MM.1S (cell line): ENCODE results near the gene DNAJB6.

Experiments used
- DNase-seq: peaks from one replicate; pipeline ENCODE4 v3.0.0-alpha.2; 2015
- H2AFZ ChIP-seq: fragments of 300-600 bp; sonication (generic); 2 replicates; pipeline ENCODE4 v1.6.0; 2016; ENCODE audit warnings: antibody characterized with exemption, low read length
- H3F3A ChIP-seq: fragments of 300-600 bp; sonication (generic); 2 replicates; pipeline ENCODE4 v1.6.1; 2016; ENCODE audit warnings: mild to moderate bottlenecking, antibody characterized with exemption, low read length, moderate library complexity, mixed read lengths; ENCODE audit not compliant: insufficient read depth
- H3K27ac ChIP-seq: fragments of 300-600 bp; sonication (generic); 2 replicates; pipeline ENCODE4 v1.5.1; 2016; ENCODE audit warnings: mild to moderate bottlenecking, low read length
- H3K27me3 ChIP-seq: fragments of 300-600 bp; sonication (generic); replicated peaks from 2 replicates; pipeline ENCODE4 v1.6.0; 2016; ENCODE audit warnings: low read length; ENCODE audit not compliant: insufficient read depth
- H3K36me3 ChIP-seq: fragments of 300-600 bp; sonication (generic); replicated peaks from 2 replicates; pipeline ENCODE4 v1.6.1; 2016; ENCODE audit warnings: mild to moderate bottlenecking, low read length, mixed read lengths; ENCODE audit not compliant: insufficient read depth
- H3K4me1 ChIP-seq: fragments of 300-600 bp; sonication (generic); 2 replicates; pipeline ENCODE4 v1.6.1; 2016; ENCODE audit warnings: low read length, mixed read lengths
- H3K4me2 ChIP-seq: fragments of 300-600 bp; sonication (generic); 2 replicates; pipeline ENCODE4 v1.6.0; 2016; ENCODE audit warnings: low read depth, low read length
- H3K4me3 ChIP-seq: fragments of 300-600 bp; sonication (generic); 2 replicates; pipeline ENCODE4 v1.5.1; 2016; ENCODE audit warnings: low read length, mixed read lengths
- H3K79me2 ChIP-seq: fragments of 300-600 bp; sonication (generic); 2 replicates; pipeline ENCODE4 v1.6.1; 2016; ENCODE audit warnings: mixed run types, low read length, mixed read lengths
- H3K9ac ChIP-seq: fragments of 300-600 bp; sonication (generic); 2 replicates; pipeline ENCODE4 v1.6.1; 2016; ENCODE audit warnings: low read length, mixed read lengths
- H3K9me2 ChIP-seq: fragments of 300-600 bp; sonication (generic); replicated peaks from 2 replicates; pipeline ENCODE4 v1.6.1; 2016; ENCODE audit warnings: mild to moderate bottlenecking, low read length, mixed read lengths; ENCODE audit not compliant: insufficient read depth
- H3K9me3 ChIP-seq: fragments of 300-600 bp; sonication (generic); replicated peaks from 2 replicates; pipeline ENCODE4 v1.6.1; 2016; ENCODE audit warnings: mild to moderate bottlenecking, low read length, mixed read lengths; ENCODE audit not compliant: insufficient read depth
- H4K20me1 ChIP-seq: fragments of 300-600 bp; sonication (generic); 2 replicates; pipeline ENCODE4 v1.6.1; 2016; ENCODE audit warnings: mild to moderate bottlenecking, low read length, moderate library complexity, mixed read lengths; ENCODE audit not compliant: insufficient read depth
- EZH2 ChIP-seq: fragments of 300-600 bp; sonication (generic); optimal IDR thresholded peaks from 2 replicates; pipeline ENCODE3; 2017; ENCODE audit warnings: low read depth, mild to moderate bottlenecking, antibody characterized with exemption, low read length, mixed read lengths
- EZH2phosphoT487 ChIP-seq: fragments of 300-600 bp; sonication (generic); IDR thresholded peaks from 2 replicates; pipeline ENCODE4 v1.6.1; 2018; ENCODE audit warnings: antibody characterized with exemption, low read length
- TF ChIP-seq, protein P1 (sequence below): fragments of 300-600 bp; sonication (generic); IDR thresholded peaks from 2 replicates; pipeline ENCODE4 v1.5.1; 2016; ENCODE audit warnings: antibody characterized with exemption, low read length, mixed read lengths

The DNAJB6 gene

DNA sequence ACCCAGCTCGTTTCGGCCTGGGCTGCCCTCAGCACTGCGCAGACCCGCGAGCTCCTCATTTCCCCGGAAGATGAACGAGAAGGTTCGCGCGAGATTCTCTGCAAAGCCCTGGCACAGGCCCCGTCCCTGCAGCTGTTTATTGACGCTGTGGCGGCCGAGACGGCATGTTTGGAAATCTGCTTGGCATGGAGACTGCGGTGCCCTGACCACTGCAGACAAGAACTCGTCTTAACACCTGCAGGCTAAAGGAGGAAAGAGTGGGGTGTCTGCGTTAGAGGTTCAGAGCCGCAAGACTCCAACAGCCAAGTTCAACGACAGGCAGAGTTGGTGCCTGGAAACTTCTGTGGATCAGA, 125.6 kb downstream of the DNAJB6 start:
- TF ChIP-seq, protein P1, sequence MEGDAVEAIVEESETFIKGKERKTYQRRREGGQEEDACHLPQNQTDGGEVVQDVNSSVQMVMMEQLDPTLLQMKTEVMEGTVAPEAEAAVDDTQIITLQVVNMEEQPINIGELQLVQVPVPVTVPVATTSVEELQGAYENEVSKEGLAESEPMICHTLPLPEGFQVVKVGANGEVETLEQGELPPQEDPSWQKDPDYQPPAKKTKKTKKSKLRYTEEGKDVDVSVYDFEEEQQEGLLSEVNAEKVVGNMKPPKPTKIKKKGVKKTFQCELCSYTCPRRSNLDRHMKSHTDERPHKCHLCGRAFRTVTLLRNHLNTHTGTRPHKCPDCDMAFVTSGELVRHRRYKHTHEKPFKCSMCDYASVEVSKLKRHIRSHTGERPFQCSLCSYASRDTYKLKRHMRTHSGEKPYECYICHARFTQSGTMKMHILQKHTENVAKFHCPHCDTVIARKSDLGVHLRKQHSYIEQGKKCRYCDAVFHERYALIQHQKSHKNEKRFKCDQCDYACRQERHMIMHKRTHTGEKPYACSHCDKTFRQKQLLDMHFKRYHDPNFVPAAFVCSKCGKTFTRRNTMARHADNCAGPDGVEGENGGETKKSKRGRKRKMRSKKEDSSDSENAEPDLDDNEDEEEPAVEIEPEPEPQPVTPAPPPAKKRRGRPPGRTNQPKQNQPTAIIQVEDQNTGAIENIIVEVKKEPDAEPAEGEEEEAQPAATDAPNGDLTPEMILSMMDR = no peak
- TF ChIP-seq EZH2phosphoT487 (no peak), EZH2 (no peak)
- no peak overlapping the region for H3K9ac ChIP-seq
- H3K9me2 ChIP-seq = no peaks in the 10 kb centered on the region
- no peak overlapping the region for H3K27ac ChIP-seq
- H3K4me1 ChIP-seq = no peaks in the 10 kb centered on the region
- H3K36me3 ChIP-seq = no peaks in the 10 kb centered on the region
- H3K4me3 ChIP-seq = no peak overlapping the region
- DNase-seq = no peak
- peaks cover 88% of the 10 kb centered on the region for H3K27me3 ChIP-seq
- H4K20me1 ChIP-seq = no peaks in the 10 kb centered on the region
- H3K79me2 ChIP-seq = no peaks in the 10 kb centered on the region
- H3K9me3 ChIP-seq = no peaks in the 10 kb centered on the region
- H3K4me2 ChIP-seq = no peak overlapping the region
- H3F3A ChIP-seq = no peaks in the 10 kb centered on the region
- no peak overlapping the region for H2AFZ ChIP-seq

- H3K4me1 ChIP-seq = no peaks in the 10 kb centered on the region
- H3K36me3 ChIP-seq = no peaks in the 10 kb centered on the region
- no peak overlapping the region for H3K27ac ChIP-seq
- H3K9ac ChIP-seq = no peak overlapping the region
- no peak overlapping the region for H3K4me2 ChIP-seq
- H3F3A ChIP-seq = no peaks in the 10 kb centered on the region
- no peak overlapping the region for H3K4me3 ChIP-seq
- H3K79me2 ChIP-seq = no peaks in the 10 kb centered on the region
- TF ChIP-seq, protein P1 = no peak
- TF ChIP-seq EZH2 = no peak
- TF ChIP-seq EZH2phosphoT487 = no peak
- peaks cover 88% of the 10 kb centered on the region for H3K27me3 ChIP-seq
- H4K20me1 ChIP-seq = no peaks in the 10 kb centered on the region
- H2AFZ ChIP-seq = no peak overlapping the region
- no peak for DNase-seq
- H3K9me3 ChIP-seq = no peaks in the 10 kb centered on the region
- no peaks in the 10 kb centered on the region for H3K9me2 ChIP-seq
Observed at GRCh38 chr7:157462840-157463239, 126.0 kb downstream of the DNAJB6 start.

DNA sequence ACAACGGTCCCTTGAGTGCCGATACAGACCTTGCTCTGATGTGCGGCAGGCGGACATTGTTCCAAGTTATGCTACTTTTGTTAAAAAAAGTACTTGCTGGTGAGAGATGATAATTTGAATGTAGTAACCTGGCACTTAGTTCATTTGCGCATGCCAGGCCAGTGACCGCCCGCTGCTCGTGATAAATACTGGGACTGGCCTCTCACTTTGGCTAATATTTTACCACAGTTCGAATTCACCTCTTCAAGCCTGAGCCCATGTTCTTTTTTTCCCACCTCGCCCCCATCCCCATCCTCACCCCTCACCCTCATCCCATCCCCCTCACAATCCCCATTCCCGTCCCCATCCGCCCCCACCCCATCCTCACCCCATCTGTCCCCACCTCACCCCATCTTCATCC, 126.4 kb downstream of the DNAJB6 start:
- no peaks in the 10 kb centered on the region for H3K79me2 ChIP-seq
- no peak overlapping the region for H2AFZ ChIP-seq
- H3K4me3 ChIP-seq = no peak overlapping the region
- no peaks in the 10 kb centered on the region for H3K4me1 ChIP-seq
- peaks cover 88% of the 10 kb centered on the region for H3K27me3 ChIP-seq
- no peaks in the 10 kb centered on the region for H3K9me2 ChIP-seq
- no peaks in the 10 kb centered on the region for H3K36me3 ChIP-seq
- no peaks in the 10 kb centered on the region for H3K9me3 ChIP-seq
- H3K4me2 ChIP-seq = no peak overlapping the region
- no peak for DNase-seq
- H3K27ac ChIP-seq = no peak overlapping the region
- TF ChIP-seq, protein P1 = no peak
- no peak for TF ChIP-seq EZH2
- TF ChIP-seq EZH2phosphoT487 = no peak
- no peaks in the 10 kb centered on the region for H4K20me1 ChIP-seq
- no peaks in the 10 kb centered on the region for H3F3A ChIP-seq
- no peak overlapping the region for H3K9ac ChIP-seq
